KG1 (cell line): ENCODE measurements around the gene RPS6KC1.

Experiments
- DNase-seq: peaks from one replicate; lab custom pipeline; 2025; lab: John Stamatoyannopoulos, UW

Gene RPS6KC1

GRCh38 chr1:213231795-213232231 is 180.8 kb downstream of the RPS6KC1 start:
- no peak for DNase-seq

DNA sequence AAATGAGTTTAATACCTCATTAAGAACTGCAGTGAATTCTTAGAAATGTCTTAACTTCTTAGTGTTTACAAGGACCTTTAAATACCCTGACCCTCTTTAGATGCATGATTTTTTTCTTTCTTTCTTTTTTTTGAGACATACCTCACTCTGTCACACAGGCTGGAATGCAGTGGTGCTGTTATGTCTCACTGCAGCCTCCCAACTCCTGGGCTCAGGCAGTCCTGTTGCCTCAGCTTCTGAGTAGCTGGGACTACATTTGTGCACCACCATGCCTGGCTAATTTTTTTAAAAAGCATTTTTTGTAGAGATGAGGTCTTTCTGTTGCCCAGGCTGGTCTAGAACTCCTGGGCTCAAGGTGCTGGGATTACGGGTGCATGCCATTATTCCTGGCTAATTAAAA is 191.8 kb downstream of the RPS6KC1 start:
- no peak for DNase-seq

GRCh38 chr1:213244664-213245091 is 193.6 kb downstream of the RPS6KC1 start:
- peak; percentile 3 for DNase-seq

GRCh38 chr1:213245260-213245910 is 194.3 kb downstream of the RPS6KC1 start:
- no peak for DNase-seq

GRCh38 chr1:213247038-213247437 is 196.0 kb downstream of the RPS6KC1 start:
- DNase-seq, result no peak

- no peak for DNase-seq
These were observed 198.4 kb downstream of the RPS6KC1 start for GRCh38 chr1:213249395-213249794.

GRCh38 chr1:213250041-213250440 is 199.0 kb downstream of the RPS6KC1 start:
- DNase-seq, result no peak

DNA sequence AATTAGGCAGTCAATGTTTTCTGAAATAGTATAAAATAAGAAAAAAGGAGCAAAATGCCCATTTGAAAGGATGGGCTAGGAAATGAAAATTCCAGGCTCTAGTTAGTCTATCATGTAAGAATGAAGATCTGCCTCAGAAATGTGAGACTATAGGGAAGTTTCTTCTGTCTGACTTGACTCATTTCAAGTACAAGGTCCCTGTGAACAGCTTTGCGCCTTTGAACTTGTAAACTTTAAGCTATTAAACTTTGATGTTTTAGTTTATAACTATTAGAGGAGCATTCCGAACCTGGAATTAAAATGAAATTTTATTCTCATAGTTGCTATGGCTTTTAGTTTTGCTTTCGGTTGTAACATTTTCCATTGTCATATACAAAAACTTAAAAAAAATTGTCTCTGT is 199.4 kb downstream of the RPS6KC1 start:
- DNase-seq, result no peak

- DNase-seq, result no peak
These were observed 200.9 kb downstream of the RPS6KC1 start for GRCh38 chr1:213251972-213252371.

GRCh38 chr1:213256438-213257087 is 205.5 kb downstream of the RPS6KC1 start:
- no peak for DNase-seq

DNA sequence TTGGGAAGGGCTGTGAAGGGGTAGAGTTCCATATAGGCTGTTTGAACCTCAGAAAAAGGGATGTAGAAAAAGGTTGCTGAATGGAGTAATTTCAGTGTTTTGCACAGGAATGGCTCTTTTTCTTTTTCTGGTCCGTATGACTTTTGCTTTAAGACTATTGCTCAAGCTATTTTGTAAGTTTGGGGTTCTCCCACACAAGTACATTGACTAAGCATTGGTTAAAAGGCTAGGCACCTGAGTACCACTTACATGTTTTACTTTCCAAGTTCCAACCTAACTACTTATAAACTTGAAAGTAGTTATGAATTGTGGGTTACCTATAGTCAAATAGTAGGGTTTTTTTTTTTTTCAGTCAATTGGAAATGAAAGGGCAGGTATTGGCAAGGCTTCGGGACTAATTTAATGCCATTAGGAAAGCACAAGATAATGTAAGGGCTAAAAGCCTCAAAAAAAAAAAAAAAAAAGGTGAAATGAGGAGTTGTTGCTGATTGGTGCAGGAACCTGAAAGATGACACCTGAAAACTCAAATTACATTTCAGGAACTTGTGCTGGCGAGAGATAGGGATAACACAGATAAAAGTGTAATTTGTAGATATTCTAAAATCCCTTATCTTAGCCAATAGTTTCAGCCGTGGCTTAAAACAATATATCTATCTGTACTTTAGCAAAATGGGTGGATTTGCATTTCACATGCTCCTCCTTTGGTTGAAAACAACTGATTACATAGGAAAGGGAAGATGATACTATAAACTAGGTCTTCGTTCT is 209.5 kb downstream of the RPS6KC1 start:
- no peak for DNase-seq

DNA sequence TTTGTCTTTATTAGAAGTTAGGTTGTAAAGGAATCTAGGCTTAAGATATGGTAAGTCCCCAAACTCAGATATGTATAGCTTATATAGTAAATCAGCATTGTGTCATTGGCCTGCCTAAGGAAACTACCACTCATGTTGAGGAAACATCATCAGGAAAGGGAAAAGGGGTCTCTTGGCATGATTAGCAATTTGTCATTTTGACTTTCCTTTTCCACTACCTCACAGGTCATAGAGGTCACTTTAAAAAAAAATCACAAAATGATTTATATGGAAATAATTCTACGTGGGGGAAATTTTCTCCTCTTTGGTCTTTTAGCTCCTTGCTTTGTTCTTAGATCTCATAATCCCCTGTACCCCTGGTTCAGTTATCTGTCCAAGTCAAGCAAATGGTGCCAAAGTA is 213.5 kb downstream of the RPS6KC1 start:
- DNase-seq, result no peak

DNA sequence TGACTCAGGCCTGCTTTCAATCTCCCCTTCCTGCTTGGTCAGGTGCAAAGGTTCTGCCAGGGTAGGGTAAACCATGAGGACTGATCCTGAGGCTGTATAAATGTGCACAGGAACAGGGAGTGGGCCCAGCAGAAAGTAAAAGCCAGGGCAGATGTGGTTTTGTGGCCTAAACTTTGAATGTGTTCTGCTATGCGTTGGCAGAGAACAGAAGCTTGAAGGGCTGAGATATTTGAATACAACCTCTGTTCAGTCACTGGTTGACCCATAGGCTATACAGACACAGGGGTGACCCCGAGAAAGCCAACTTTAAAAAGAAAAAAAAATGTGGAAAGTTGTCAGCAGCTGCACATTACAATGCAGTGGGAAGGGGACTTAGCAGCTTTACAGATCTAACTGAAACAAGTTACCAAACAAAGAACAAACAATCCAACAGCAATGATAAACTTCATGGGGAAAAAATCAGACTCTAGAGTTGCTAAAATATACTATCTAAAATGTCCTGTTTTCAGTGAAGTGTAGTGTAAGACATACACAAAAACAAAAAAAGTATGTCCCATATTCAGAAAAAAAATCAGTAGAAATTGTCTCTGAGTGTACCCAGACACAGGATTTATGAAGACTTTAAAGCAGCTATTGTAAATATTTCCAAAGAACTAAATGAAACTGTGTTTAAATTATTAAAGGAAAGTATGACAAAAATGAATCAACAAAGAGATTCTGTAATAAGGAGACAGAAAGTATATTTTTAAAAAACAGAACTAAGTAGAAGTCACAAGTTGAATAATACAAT is 216.1 kb downstream of the RPS6KC1 start:
- DNase-seq, result no peak

DNA sequence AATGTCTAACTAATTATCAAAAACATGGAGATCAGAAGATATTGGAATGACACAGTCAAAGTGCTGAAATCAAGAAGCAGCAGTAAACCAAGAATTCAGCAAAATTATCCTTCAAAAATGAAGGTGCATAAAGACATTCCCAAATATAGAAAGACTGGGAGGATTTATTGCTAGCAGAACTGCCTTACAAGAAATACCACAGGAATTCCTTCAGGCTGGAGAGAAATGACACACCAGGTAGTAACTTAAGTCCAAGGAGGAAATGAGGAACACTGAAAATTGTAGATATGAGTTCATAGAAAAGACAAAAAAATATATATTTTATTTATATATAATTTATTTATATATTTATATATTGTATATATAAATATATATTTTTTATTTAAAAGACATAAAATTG is 217.2 kb downstream of the RPS6KC1 start:
- DNase-seq, result no peak

DNA sequence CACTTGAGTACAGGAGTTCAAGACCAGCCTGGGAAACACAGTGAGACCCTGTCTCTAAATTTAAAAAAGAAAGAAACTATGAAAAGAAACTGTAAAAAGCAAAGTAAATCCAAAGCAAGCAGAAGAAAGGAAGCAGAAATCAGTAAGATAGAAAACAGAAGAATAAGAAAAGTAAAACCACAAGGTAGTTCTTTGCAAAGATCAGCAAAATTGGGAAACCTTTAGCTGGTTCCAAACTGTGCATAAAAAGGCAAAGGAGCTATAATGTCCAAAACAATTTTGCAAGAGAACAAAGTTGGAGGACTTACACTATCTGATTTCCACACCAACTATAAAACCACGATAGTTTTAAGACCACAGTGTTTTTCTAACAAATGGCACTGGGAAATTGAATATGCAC is 218.8 kb downstream of the RPS6KC1 start:
- no peak for DNase-seq

- no peak for DNase-seq
These were observed 222.5 kb downstream of the RPS6KC1 start for GRCh38 chr1:213273546-213273945.

GRCh38 chr1:213274140-213274539 is 223.1 kb downstream of the RPS6KC1 start:
- no peak for DNase-seq

DNA sequence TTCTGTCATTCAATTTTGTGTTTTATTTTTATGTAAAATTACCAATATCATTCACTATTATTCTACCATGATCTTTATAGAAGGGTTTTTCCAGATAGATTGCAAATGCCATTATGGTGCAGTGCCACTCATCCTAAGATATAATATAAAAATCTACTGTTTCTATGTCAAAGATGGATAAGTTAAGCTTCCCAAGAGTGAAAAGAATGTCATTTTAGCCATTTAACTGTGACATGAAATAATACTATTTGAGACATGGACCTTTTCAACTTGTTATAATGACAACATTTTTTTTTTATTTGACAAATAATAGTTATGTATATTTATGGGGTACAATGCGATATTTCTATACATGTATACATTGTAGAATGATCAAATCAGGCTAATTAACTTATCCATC is 224.3 kb downstream of the RPS6KC1 start:
- no peak for DNase-seq

DNA sequence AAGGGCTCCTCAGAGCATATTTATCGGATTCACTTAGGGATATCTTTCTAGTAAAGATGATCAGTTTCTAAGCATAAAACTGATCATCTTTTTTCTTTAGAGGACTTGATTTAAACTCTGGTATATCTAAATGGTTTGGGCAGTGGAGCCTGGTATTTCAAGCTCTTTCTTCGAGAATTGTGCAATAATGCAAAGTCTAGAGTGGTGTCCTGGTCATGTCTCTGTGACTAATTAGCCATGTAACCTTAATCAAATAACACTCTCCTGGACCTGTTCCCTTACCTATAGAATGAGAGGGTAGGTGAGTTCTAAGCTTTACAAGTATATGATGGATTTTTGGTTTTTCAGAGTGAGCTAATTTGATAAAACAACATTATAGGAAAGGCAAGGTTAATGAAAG is 225.2 kb downstream of the RPS6KC1 start:
- DNase-seq, result no peak

GRCh38 chr1:213277036-213277435 is 226.0 kb downstream of the RPS6KC1 start:
- no peak for DNase-seq

DNA sequence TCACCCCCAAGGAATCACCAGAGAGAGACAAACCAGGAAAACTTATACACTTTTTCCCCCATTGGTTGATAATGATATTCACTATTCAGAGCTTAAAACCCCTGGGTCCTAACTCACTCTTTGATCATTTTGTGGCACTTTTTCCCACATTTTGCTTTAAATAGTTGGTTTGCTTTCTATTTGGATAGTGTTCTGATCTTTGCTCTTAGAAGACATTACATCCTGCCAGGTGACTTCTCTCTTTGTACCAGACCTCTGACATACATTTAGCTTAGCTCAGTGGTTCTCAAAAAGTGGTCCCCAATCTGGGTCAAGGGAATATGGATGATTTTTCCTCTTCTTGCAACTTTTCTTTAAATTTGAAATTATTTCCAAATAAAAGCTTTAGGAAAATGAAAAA is 228.4 kb downstream of the RPS6KC1 start:
- no peak for DNase-seq

DNA sequence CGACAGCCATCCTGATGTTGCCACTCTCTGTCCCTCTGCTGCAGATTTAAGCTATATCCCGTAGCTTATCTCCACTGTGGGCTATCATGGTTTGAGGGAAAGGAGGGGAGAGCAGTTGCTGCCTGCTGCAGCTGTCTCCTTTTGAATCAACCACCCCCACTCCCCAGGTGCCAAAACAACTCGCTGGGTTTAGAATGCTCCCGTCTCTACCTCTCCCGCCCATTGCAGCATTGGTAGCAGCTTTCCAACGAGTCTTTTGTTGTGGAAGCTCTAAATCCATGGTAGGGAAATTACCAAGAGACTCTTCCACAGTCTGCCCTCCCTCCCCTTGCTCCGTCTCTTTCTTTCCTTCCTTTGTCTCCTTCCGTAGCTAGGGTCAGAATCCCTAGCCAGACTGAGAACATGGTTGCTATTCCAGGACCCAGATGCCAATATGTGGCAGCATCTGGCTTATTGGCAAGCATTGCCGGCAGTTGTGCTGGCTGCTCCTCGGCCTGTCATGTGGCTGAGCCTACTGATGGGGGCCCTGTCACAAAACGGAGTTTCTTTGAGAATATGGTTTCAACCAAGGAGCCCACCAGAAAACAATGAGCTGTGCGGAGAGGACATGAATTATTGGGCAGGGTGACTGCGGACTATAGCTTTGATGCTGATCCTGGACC is 230.7 kb downstream of the RPS6KC1 start:
- DNase-seq, result no peak
